Measurements from ENCODE around the gene FHOD3. TPM values are rescaled to one million over a fixed set of nuclear protein-coding genes. Genes with fewer than 3 reads are reported as not detected.

FHOD3 gene
- total and polyA plus RNA-seq, 2 of the 8 experiments (the other 6 are each of a cell fraction or from before 2014, with no cell fraction given), result 9.7 to 10.5 TPM

- no peak for TF ChIP-seq TEAD4 (IDR thresholded peaks at IDR 0.05; ENCODE audit: low read depth, low read length)
- no peak for TF ChIP-seq ATF2 (IDR thresholded peaks at IDR 0.05; ENCODE audit: low read length)
- no peak for TF ChIP-seq SIN3A (conservative IDR thresholded peaks at IDR 0.05 in 1 of 2, IDR thresholded peaks at IDR 0.05 in 1 of 2; ENCODE audit: low read depth in 1 of 2, low read length in 2 of 2)
Observed at GRCh38 chr18:36456622-36457021, 159.1 kb downstream of the FHOD3 start (continued).
